Measurements from ENCODE around the gene FLVCR2.

DNA sequence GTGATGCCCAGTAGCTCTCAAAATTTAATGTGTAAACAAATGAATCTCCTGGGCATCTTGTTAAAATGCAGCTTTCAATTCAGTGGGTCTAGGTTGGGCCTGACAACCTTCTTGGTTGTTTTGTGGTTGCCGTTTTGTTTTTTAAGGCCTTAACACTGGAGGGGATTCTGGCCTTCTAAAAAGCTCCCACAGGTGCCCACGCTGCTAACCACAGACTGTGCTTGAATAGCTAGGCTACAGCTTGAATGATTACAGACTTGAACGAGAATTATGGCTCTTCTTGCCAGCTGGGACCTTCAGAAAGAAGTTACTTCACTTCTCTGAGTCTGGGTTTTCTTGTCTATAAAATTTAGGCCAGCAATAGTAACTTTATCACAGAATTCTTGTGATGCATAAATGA lies 1.3 kb upstream of the FLVCR2 start:
- no peak for TF ChIP-seq POLR2A (IDR thresholded peaks at IDR 0.05)
- TF ChIP-seq CTCF (IDR thresholded peaks at IDR 0.05), result no peak
